K562 (cell line): ENCODE results near the gene SLC22A1. TPM values are rescaled to one million over a fixed set of nuclear protein-coding genes. Genes with fewer than 3 reads are reported as not detected.

ENCODE experiments used
- ATAC-seq: fragments of 200-7000 bp; cut with Tn5 transposase; 3 replicates; pipeline ENCODE4 v1.9.1; 2020; ENCODE audit warnings: moderate library complexity
- BruUV-seq: library from RNA; stranded (reverse); fragments of 400-500 nt; replicated peaks from 2 replicates; lab custom pipeline; 2021; lab: Mats Ljungman, UMichigan
- CTCF ChIA-PET: fragments of 300-600 bp; formaldehyde crosslinking; extraction: SDS; loops from one replicate; lab custom pipeline; 2021; ENCODE audit warnings: low intra/inter-chr PET ratio; lab: Yijun Ruan, JAX
- POLR2A ChIA-PET: fragments of 300-600, 350-650 bp; sonication (Branson Sonifier 250); formaldehyde crosslinking; extraction: SDS; loops from one replicate; lab custom pipeline; 2021; ENCODE audit warnings: antibody characterized with exemption, inconsistent platforms; lab: Yijun Ruan, JAX
- DNase-seq, 4 experiments: peaks; one replicate each; pipeline versions ENCODE4 v3.0.0 to v3.0.0-alpha.2; 2011 to 2018; ENCODE audit warnings: low spot score in 3 of 4, mixed read lengths in 3 of 4; ENCODE audit errors: extremely low read depth in 1 of 4
- FAIRE-seq: peaks from 2 replicates; lab custom pipeline; 2011; peaks lifted over from hg19 to GRCh38; lab: Jason Lieb, UNC
- H2AFZ ChIP-seq: 2 replicates; pipeline ENCODE4 v1.6.0; 2011; ENCODE audit warnings: low read depth, low read length, control low read depth, inconsistent platforms
- H3K27ac ChIP-seq: fragments of 200-600 bp; 3 replicates; pipeline ENCODE4 v1.8.0; 2011; ENCODE audit warnings: low read depth, mild to moderate bottlenecking, control low read depth, inconsistent platforms, low read length, moderate library complexity, mixed read lengths; ENCODE audit errors: extremely low read depth
- H3K27me3 ChIP-seq, 2 experiments: fragments of 300-600 bp in 1 of 2; 2 replicates in 1 of 2; 3 replicates in 1 of 2; pipeline versions ENCODE4 v1.6.0 to v1.8.0; 2011; ENCODE audit warnings: inconsistent platforms in 2 of 2, low read length in 2 of 2, mild to moderate bottlenecking in 1 of 2, mixed read lengths in 1 of 2, moderate library complexity in 1 of 2; ENCODE audit not compliant: control insufficient read depth in 2 of 2, insufficient read depth in 2 of 2
- H3K36me3 ChIP-seq: fragments of 300-600 bp; 3 replicates; pipeline ENCODE4 v1.8.0; 2011; ENCODE audit warnings: mild to moderate bottlenecking, low read length, inconsistent platforms; ENCODE audit not compliant: control insufficient read depth, insufficient read depth
- H3K4me1 ChIP-seq, 2 experiments: fragments of 200-600 bp in 1 of 2; replicated peaks in 1 of 2; 2 replicates in 1 of 2; 3 replicates in 1 of 2; pipeline versions ENCODE4 v1.5.1 to v1.8.0; 2011; ENCODE audit warnings: inconsistent platforms in 2 of 2, low read length in 2 of 2, mild to moderate bottlenecking in 1 of 2, mixed read lengths in 1 of 2, moderate library complexity in 1 of 2; ENCODE audit not compliant: control insufficient read depth in 2 of 2, insufficient read depth in 2 of 2
- H3K4me2 ChIP-seq: 2 replicates; pipeline ENCODE4 v1.6.1; 2011; ENCODE audit warnings: low read length, control low read depth, inconsistent platforms, mixed read lengths; ENCODE audit not compliant: insufficient read depth
- H3K4me3 ChIP-seq: fragments of 200-600 bp; sonication (generic), shearing (Covaris generic); 2 replicates; pipeline ENCODE4 v1.5.1; 2016; ENCODE audit warnings: control low read depth, inconsistent platforms
- H3K79me2 ChIP-seq: fragments of 200-600 bp; 3 replicates; pipeline ENCODE4 v1.8.0; 2011; ENCODE audit warnings: low read length, inconsistent platforms; ENCODE audit not compliant: control insufficient read depth, insufficient read depth
- H3K9ac ChIP-seq, 2 experiments: 2 replicates each; pipeline versions ENCODE4 v1.6.0 to v1.6.1; 2011; ENCODE audit warnings: low read depth in 2 of 2, low read length in 2 of 2, control low read depth in 1 of 2, inconsistent platforms in 1 of 2, mild to moderate bottlenecking in 1 of 2, mixed read lengths in 1 of 2; ENCODE audit not compliant: insufficient read depth in 1 of 2
- H3K9me1 ChIP-seq: one replicate; pipeline ENCODE4 v1.6.0; 2011; ENCODE audit warnings: inconsistent platforms, mild to moderate bottlenecking, low read length, moderate library complexity; ENCODE audit not compliant: control insufficient read depth, insufficient read depth
- H3K9me3 ChIP-seq: replicated peaks from 2 replicates; pipeline ENCODE4 v1.5.1; 2011; ENCODE audit warnings: low read depth, low read length, inconsistent platforms; ENCODE audit not compliant: control insufficient read depth, insufficient read depth
- H4K20me1 ChIP-seq: replicated peaks from 2 replicates; pipeline ENCODE4 v1.6.1; 2011; ENCODE audit warnings: low read length, inconsistent platforms, mixed read lengths; ENCODE audit not compliant: control insufficient read depth, insufficient read depth
- BCL6 ChIP-seq: fragments of 250-450 bp; sonication (Bioruptor Pico); IDR thresholded peaks from 2 replicates; pipeline ENCODE4 v1.4.0; 2020
- CBFA2T2 ChIP-seq: fragments of 450-650 bp; conservative IDR thresholded peaks from 2 replicates; pipeline ENCODE4 v1.6.1; 2017; ENCODE audit warnings: mild to moderate bottlenecking
- CEBPG ChIP-seq, 3 experiments: fragments of 200-800 bp in 1 of 3; sonication (Bioruptor generic) in 1 of 3; sonication (generic) in 1 of 3; formaldehyde crosslinking in 1 of 3; IDR thresholded peaks in 2 of 3; conservative IDR thresholded peaks in 1 of 3; 2 replicates each; pipeline versions ENCODE4 v1.6.1 to v1.8.0; 2016 to 2022; ENCODE audit warnings: missing compliant biosample characterization in 2 of 3, missing genetic modification characterization in 2 of 3, mild to moderate bottlenecking in 1 of 3, missing genetic modification reagents in 1 of 3
- E2F3 ChIP-seq: fragments of 250-450 bp; sonication (Bioruptor Pico); IDR thresholded peaks from 2 replicates; pipeline ENCODE4 v1.4.0; 2020; ENCODE audit warnings: mild to moderate bottlenecking
- ESRRB ChIP-seq: fragments of 250-450 bp; sonication (Bioruptor Pico); IDR thresholded peaks from 2 replicates; pipeline ENCODE4 v1.5.0; 2020; ENCODE audit warnings: mild to moderate bottlenecking, moderate library complexity, borderline replicate concordance
- FOXA3 ChIP-seq, 2 experiments: fragments of 450-650 bp in 1 of 2; sonication (generic) in 1 of 2; formaldehyde crosslinking; IDR thresholded peaks in 1 of 2; conservative IDR thresholded peaks in 1 of 2; 2 replicates each; pipeline versions ENCODE4 v1.4.0 to v1.8.0; 2020 to 2022; ENCODE audit warnings: mild to moderate bottlenecking in 2 of 2, missing genetic modification reagents in 1 of 2
- FOXM1 ChIP-seq, 2 experiments: fragments of 450-650 bp in 1 of 2; sonication (generic) in 1 of 2; formaldehyde crosslinking in 1 of 2; IDR thresholded peaks; 2 replicates each; pipeline versions ENCODE4 v1.6.1 to v1.9.0; 2017 to 2022; ENCODE audit warnings: low read depth in 2 of 2, mild to moderate bottlenecking in 2 of 2, missing genetic modification reagents in 1 of 2, moderate library complexity in 1 of 2
- L3MBTL2 ChIP-seq: fragments of 450-650 bp; IDR thresholded peaks from 2 replicates; pipeline ENCODE4 v1.6.1; 2016; ENCODE audit warnings: mild to moderate bottlenecking, moderate library complexity
- LEF1 ChIP-seq: fragments of 450-650 bp; IDR thresholded peaks from 2 replicates; pipeline ENCODE4 v1.6.1; 2016; ENCODE audit warnings: mild to moderate bottlenecking
- ZKSCAN8 ChIP-seq: fragments of 200-800 bp; sonication (Bioruptor generic); IDR thresholded peaks from 2 replicates; pipeline ENCODE4 v1.6.1; 2016; ENCODE audit warnings: missing genetic modification characterization, missing compliant biosample characterization
- ZNF561 ChIP-seq: fragments of 450-650 bp; formaldehyde crosslinking; conservative IDR thresholded peaks from 2 replicates; pipeline ENCODE4 v1.4.0; 2020; ENCODE audit warnings: mild to moderate bottlenecking, moderate library complexity
- WGBS: fragments of 100-300 bp; shearing (Covaris generic); methylation state at CpG from one replicate; pipeline ENCODE4 v1.1.6; 2016; ENCODE audit warnings: low coverage, mixed read lengths; ENCODE audit not compliant: insufficient coverage; ENCODE audit errors: missing lambda C conversion rate; 5-methylcytosine and 5-hydroxymethylcytosine counted together
- in situ Hi-C: fragments of 300-500 bp; cut with MboI; formaldehyde crosslinking; loops from 4 replicates; pipeline ENCODE4 v1.15.0; 2018; ENCODE audit warnings: inconsistent platforms, mixed read lengths
- intact Hi-C: fragments of 100-400 bp; cut with micrococcal nuclease; formaldehyde crosslinking; loops from 2 replicates; pipeline ENCODE4 v1.14.2; 2022
- polyA plus RNA-seq, 8 experiments: library from polyadenylated mRNA; depleted of rRNA in 4 of 8; stranded (reverse) in 5 of 8; unstranded in 3 of 8; fragments of >200 nt; fragmentation: Nextera tagmentation in 2 of 8; fragmentation: Illumina TruSeq in 1 of 8; extraction: Ambion mirVana in 2 of 8; extraction: Trizol in 1 of 8; gene quantifications; 2 replicates each; pipeline versions ENCODE4 v1.2.1 to v1.2.3, GENCODE V29; 2011 to 2014; ENCODE audit warnings: inconsistent platforms in 1 of 8, missing spikeins in 1 of 8
- total RNA-seq, 7 experiments: library from RNA; depleted of rRNA in 6 of 7; stranded (reverse); fragments of >200 nt in 6 of 7; fragmentation: Illumina TruSeq in 2 of 7; extraction: Trizol in 2 of 7; gene quantifications; 2 replicates each; pipeline versions ENCODE4 v1.2.1 to v1.2.3, GENCODE V29; 2011 to 2021; ENCODE audit warnings: low replicate concordance in 1 of 7

Gene SLC22A1
- total and polyA plus RNA-seq, 9 of the 15 experiments (the other 6 are each of a cell fraction or from before 2014, with no cell fraction given), result 0.11 to 0.60 (median 0.26) TPM; not detected in 4

DNA sequence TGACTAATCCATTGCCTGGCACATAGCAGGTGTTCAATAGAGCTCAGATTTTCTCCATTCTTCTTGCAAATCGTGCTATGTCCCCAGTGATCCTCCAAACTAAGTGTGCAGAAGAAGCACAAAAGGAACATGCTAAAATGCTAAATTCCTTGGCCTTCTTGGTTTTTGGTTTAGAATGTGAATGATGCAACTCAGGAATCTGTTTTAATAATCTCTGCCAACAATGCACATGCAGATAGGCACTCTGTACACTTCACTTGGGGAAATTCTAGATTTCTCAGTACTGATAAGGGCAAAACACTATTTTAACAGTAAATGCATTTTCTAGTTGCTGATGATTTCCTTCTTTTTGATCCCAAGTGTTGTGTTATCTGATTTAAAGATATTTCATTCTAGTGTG lies 35.2 kb downstream of the SLC22A1 start:
- H3K9ac ChIP-seq, result no peak overlapping the region
- no peak overlapping the region for H3K4me2 ChIP-seq
- no peak overlapping the region for H3K4me3 ChIP-seq
- H3K9me3 ChIP-seq, result no peaks in the 10 kb centered on the region
- CTCF ChIA-PET, result interaction anchor here (0.6 kb wide), 1 partner anchor 32 kb away, joined by 4 read pairs; no protein-coding TSS in a partner anchor
- no peak overlapping the region for H2AFZ ChIP-seq
- no peaks in the 10 kb centered on the region for H4K20me1 ChIP-seq
- POLR2A ChIA-PET, result interaction anchor here (1.2 kb wide), 1 partner anchor 13 kb away, joined by 3 read pairs; no protein-coding TSS in a partner anchor
- no peaks in the 10 kb centered on the region for H3K9me1 ChIP-seq
- in situ Hi-C loops, result no loop called here
- ATAC-seq (no peak), FAIRE-seq (no peak), DNase-seq (no peak)
- H3K27me3 ChIP-seq, result peaks cover 2 to 18% of the 10 kb centered on the region in 2 experiments; a peak in 4 of 5 replicates
- BruUV-seq, result no TSS peak
- peaks cover 0 to 4% of the 10 kb centered on the region in 2 experiments; a peak in 2 of 5 replicates for H3K4me1 ChIP-seq
- H3K36me3 ChIP-seq, result no peaks in the 10 kb centered on the region
- no peak overlapping the region for H3K27ac ChIP-seq
- no peak for TF ChIP-seq CEBPG (CRISPR knock-in tag; IDR thresholded peaks at IDR 0.05)
- TF ChIP-seq CEBPG (tag; conservative IDR thresholded peaks at IDR 0.05 in 1 of 2, IDR thresholded peaks at IDR 0.05 in 1 of 2), result peak; percentile 23 to 46; a peak in 1 of 4 replicates
- no peak for TF ChIP-seq L3MBTL2
- H3K79me2 ChIP-seq, result no peaks in the 10 kb centered on the region
- 0% methylated on average over 1 of the region's 1 CpG for WGBS
- intact Hi-C loops, result no loop called here

DNA sequence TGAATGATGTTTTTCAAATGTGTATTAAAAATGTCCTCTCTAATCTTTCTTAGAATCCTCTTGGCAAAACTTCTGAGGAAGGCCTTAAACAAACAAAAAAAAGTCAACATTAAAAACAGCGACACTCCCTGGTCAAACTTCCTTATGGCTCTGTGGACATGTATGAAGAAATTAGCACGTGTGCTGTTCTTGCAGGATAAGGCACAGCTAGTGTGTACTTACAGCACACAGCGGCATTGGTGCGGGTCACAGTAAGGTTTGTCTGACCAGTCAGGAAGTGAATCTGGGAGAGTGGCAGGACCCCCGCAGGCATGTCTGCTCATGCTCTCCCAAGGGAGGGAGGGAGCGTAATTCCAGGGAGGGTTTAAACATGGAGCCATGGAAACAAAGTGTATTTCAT lies 38.8 kb downstream of the SLC22A1 start:
- Histone ChIP-seq H3K27ac (no peak overlapping the region), H3K4me3 (no peak overlapping the region), H3K27me3 (peaks cover 9 to 28% of the 10 kb centered on the region in 2 experiments; a peak in 4 of 5 replicates), H3K9me3 (no peaks in the 10 kb centered on the region), H2AFZ (peak overlapping the region; percentile 49), H3K9ac (no peak overlapping the region), H3K36me3 (no peaks in the 10 kb centered on the region), H3K79me2 (no peaks in the 10 kb centered on the region), H3K4me1 (peaks cover 0 to 4% of the 10 kb centered on the region in 2 experiments; a peak in 2 of 5 replicates), H3K9me1 (no peaks in the 10 kb centered on the region), H4K20me1 (no peaks in the 10 kb centered on the region), H3K4me2 (no peak overlapping the region)
- FAIRE-seq (peak; percentile 79), ATAC-seq (peak; percentile 91), DNase-seq (peak; percentile 37 to 46 (median 42))
- ChIA-PET POLR2A (interaction anchor here (1.6 kb wide), 1 partner anchor 19 kb away, joined by 5 read pairs; no protein-coding TSS in a partner anchor), CTCF (interaction anchor here (1.5 kb wide), 1 partner anchor 297 kb away, joined by 4 read pairs; no protein-coding TSS in a partner anchor)
- 16% methylated on average over 6 of the region's 6 CpGs for WGBS
- in situ Hi-C loops, result no loop called here
- intact Hi-C loops, result loop anchor here (1.0 kb wide), 1 partner anchor 22 kb away; no protein-coding TSS in a partner anchor
- no TSS peak for BruUV-seq
- TF ChIP-seq ESRRB (CRISPR knock-in tag) (no peak), CBFA2T2 (no peak), ZKSCAN8 (CRISPR knock-in tag) (no peak), FOXM1 (IDR thresholded peaks at IDR 0.05; ENCODE audit: low read depth) (no peak), FOXM1 (CRISPR knock-in tag; IDR thresholded peaks at IDR 0.05; ENCODE audit: low read depth) (no peak), ZNF561 (no peak), FOXA3 (CRISPR knock-in tag; conservative IDR thresholded peaks at IDR 0.05 in 1 of 2, IDR thresholded peaks at IDR 0.05 in 1 of 2) (peak in 1 of 2 experiments; percentile 91; a peak in 2 of 4 replicates), LEF1 (peak; percentile 75; the same call in 1 of the 2 replicates), E2F3 (CRISPR knock-in tag) (no peak), BCL6 (no peak)
